PC-9 (cell line): ENCODE measurements around the gene CMSS1.

ENCODE experiments used
- EZH2 ChIP-seq: fragments of 200-600 bp; sonication (generic); IDR thresholded peaks from 2 replicates; pipeline ENCODE4 v1.8.0; 2017; ENCODE audit warnings: antibody characterized with exemption, low read depth
- TF ChIP-seq, protein P1 (sequence below): fragments of 200-600 bp; sonication (generic); conservative IDR thresholded peaks from 2 replicates; pipeline ENCODE4 v1.6.1; 2017; ENCODE audit warnings: mixed run types, antibody characterized with exemption, mild to moderate bottlenecking, moderate library complexity

DNA sequence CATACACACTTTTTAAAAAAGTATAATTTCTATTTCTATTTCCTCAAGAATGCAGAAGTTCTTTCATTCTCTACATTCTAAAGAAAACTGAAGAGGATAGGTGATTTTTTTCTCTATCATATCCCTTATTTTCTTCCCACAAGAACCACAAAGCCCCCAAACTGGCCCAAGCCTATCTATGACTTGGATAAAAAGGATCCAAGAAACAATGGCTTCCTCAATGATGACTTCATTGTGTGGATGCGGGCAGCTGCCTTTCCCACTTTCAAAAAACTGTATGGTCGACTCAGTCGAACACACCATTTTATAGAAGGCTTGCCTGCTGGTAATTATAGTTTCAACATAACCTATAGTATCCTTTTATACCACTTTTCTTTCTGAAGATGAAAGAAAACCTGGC, 390.2 kb downstream of the CMSS1 start:
- TF ChIP-seq, protein P1, sequence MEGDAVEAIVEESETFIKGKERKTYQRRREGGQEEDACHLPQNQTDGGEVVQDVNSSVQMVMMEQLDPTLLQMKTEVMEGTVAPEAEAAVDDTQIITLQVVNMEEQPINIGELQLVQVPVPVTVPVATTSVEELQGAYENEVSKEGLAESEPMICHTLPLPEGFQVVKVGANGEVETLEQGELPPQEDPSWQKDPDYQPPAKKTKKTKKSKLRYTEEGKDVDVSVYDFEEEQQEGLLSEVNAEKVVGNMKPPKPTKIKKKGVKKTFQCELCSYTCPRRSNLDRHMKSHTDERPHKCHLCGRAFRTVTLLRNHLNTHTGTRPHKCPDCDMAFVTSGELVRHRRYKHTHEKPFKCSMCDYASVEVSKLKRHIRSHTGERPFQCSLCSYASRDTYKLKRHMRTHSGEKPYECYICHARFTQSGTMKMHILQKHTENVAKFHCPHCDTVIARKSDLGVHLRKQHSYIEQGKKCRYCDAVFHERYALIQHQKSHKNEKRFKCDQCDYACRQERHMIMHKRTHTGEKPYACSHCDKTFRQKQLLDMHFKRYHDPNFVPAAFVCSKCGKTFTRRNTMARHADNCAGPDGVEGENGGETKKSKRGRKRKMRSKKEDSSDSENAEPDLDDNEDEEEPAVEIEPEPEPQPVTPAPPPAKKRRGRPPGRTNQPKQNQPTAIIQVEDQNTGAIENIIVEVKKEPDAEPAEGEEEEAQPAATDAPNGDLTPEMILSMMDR = no peak
- no peak for TF ChIP-seq EZH2
